T-helper 2 cell treated with Interferon-gamma antibody and Interleukin-4, amounts not matched to agents 5 μg/mL and 100 μg/mL, for 36 hours (primary cell): Measurements from ENCODE around the gene SLC17A4.
"Not testable (repeated sequence)": the region's sequence is repeated elsewhere in the genome, so short reads cannot be mapped to it uniquely, and the experiment has no call there.

ENCODE experiments used
- DNase-seq: peaks from one replicate; pipeline ENCODE4 v3.0.0; 2021; ENCODE audit warnings: low spot score
- H3K27ac Mint-ChIP-seq: one replicate; pipeline ENCODE4 v1.8.0; 2021; ENCODE audit warnings: mild to moderate bottlenecking, mixed read lengths
- H3K27me3 Mint-ChIP-seq: one replicate; pipeline ENCODE4 v1.8.0; 2021; ENCODE audit warnings: low read depth, mixed read lengths
- H3K36me3 Mint-ChIP-seq: one replicate; pipeline ENCODE4 v1.8.0; 2021; ENCODE audit warnings: low read depth, mixed read lengths
- H3K4me1 Mint-ChIP-seq: one replicate; pipeline ENCODE4 v1.8.0; 2021; ENCODE audit warnings: low read depth, mixed read lengths
- H3K4me3 Mint-ChIP-seq: one replicate; pipeline ENCODE4 v1.8.0; 2022; ENCODE audit warnings: mild to moderate bottlenecking, moderate library complexity, mixed read lengths
- H3K9me3 Mint-ChIP-seq: one replicate; pipeline ENCODE4 v1.8.0; 2021; ENCODE audit warnings: mixed read lengths

Gene SLC17A4

DNA sequence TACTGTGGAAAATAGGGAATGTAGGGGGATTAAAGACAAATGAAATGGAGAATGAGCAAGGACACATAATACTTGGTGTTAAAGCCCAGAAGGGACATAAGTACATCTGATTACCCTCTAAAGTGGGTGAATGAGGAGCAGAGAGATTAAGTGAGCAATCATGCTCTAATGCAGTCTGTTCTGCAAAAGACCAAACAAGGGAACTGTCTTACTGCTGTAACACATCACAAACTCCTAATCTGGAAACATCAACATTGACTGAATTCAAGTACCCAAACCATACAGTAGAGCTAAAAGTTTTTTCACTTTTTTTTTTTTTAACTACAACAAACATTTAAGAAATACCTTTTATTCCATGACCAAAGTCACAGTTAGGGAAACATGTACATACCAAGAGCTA, 19.3 kb upstream of the SLC17A4 start:
- Mint-ChIP-seq H3K36me3 (no peaks in the 10 kb centered on the region), H3K4me1 (no peaks in the 10 kb centered on the region), H3K27ac (no peak overlapping the region), H3K27me3 (peaks cover 33% of the 10 kb centered on the region), H3K4me3 (no peak overlapping the region), H3K9me3 (peaks cover 15% of the 10 kb centered on the region)
- DNase-seq = no peak

DNA sequence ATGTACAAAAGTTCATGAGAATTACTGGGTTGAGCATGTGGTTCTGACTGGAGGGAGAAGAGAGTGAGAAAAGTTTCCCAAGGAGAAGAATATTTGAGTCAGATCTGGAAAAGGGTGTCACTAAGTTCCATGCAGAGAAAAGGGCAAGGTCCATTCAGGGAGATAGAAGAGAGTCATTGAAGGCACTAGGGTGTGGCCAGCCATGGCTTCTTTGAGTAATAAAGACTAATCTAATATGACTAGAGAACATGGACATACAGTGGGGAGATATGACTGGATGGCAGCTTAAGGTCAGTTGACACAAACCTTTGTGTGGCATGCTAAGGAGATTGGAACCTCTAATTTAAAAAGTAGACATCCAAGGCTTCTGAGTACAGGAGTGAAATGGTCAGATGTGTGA, 10.7 kb upstream of the SLC17A4 start:
- peaks cover 4% of the 10 kb centered on the region for H3K27me3 Mint-ChIP-seq
- no peak overlapping the region for H3K4me3 Mint-ChIP-seq
- DNase-seq = no peak
- H3K4me1 Mint-ChIP-seq = no peaks in the 10 kb centered on the region
- no peaks in the 10 kb centered on the region for H3K9me3 Mint-ChIP-seq
- no peaks in the 10 kb centered on the region for H3K36me3 Mint-ChIP-seq
- H3K27ac Mint-ChIP-seq = no peak overlapping the region

DNA sequence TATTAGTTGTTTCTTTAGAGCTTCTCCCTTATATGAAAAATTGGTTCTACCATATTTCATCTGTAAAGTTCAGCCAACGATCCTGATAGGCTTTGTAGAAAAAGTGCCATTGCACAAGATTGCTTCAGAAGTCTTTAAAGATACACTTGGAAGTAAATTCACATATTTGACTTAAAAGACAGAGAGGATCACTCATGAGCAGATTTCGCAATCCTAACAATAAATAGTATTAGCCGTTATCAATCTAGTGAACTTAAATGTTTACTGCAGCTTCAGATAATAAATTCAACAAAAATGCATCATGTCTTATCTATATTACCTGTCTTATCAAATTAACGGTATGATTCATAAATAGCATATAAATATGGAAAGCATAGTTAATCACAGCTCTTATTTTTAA, 8.7 kb upstream of the SLC17A4 start:
- no peaks in the 10 kb centered on the region for H3K9me3 Mint-ChIP-seq
- no peaks in the 10 kb centered on the region for H3K36me3 Mint-ChIP-seq
- no peaks in the 10 kb centered on the region for H3K27me3 Mint-ChIP-seq
- H3K4me1 Mint-ChIP-seq = no peaks in the 10 kb centered on the region
- DNase-seq = no peak
- no peak overlapping the region for H3K4me3 Mint-ChIP-seq
- H3K27ac Mint-ChIP-seq = no peak overlapping the region

DNA sequence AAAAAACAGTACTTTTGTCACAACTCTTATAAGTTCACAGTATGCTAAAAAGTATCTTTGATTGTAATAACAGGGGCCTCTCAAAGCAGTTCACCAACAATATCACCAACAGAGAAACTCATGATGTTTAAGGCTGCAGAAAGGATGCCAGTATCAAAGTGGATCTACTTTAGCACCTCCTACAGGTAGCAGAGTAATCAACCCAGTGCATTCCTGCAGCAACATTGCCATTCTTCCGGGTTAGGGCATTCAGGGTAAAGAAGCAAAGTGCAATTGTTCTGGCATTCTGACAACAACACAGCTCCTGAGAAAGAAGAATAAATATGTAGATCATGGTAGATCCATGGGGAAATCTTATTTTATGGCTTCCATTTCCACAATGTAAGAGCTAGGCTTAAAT, 7.6 kb upstream of the SLC17A4 start:
- Mint-ChIP-seq H3K27ac (no peak overlapping the region), H3K36me3 (no peaks in the 10 kb centered on the region), H3K9me3 (no peaks in the 10 kb centered on the region), H3K4me3 (no peak overlapping the region), H3K27me3 (no peaks in the 10 kb centered on the region), H3K4me1 (no peaks in the 10 kb centered on the region)
- no peak for DNase-seq

DNA sequence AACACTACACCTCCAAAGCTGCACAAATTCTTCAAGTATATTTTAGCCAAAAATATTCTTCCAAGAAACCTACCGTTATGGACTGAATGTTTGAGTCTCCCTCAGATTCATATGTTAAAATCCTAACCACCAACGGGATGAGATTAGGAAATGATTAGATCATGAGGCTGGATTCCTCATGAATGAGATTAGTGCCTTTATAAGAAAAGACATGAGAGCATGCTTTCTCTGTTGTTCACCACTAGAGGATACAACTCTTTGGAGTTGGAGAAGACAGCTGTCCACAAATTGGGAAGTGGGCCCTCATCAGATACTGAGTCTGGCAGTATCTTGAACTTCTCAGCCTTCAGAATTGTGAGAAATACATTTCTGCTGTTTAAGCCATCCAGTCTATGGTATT, 7.1 kb upstream of the SLC17A4 start:
- no peaks in the 10 kb centered on the region for H3K36me3 Mint-ChIP-seq
- DNase-seq = no peak
- H3K27me3 Mint-ChIP-seq = no peaks in the 10 kb centered on the region
- no peaks in the 10 kb centered on the region for H3K9me3 Mint-ChIP-seq
- no peak overlapping the region for H3K27ac Mint-ChIP-seq
- H3K4me3 Mint-ChIP-seq = no peak overlapping the region
- H3K4me1 Mint-ChIP-seq = no peaks in the 10 kb centered on the region

DNA sequence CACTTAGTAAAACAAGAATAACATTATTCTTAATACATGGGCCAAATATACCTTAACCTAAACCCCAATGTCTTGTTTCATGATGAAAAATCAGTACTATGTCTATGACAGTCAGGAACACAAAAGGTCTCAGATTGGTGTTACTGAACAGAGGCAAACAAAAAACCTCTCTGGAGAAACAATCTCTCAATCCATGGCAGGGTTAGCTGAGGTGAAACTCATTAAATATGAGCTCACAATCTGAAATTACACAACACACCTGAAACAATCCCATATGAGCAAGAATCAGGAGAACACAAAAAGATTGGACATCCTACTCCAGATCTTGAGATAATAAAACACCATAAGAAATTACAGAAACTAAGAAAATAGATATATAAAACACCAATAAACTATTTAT, 6.5 kb upstream of the SLC17A4 start:
- Mint-ChIP-seq H3K27ac (no peak overlapping the region), H3K4me1 (no peaks in the 10 kb centered on the region), H3K27me3 (no peaks in the 10 kb centered on the region), H3K36me3 (no peaks in the 10 kb centered on the region), H3K9me3 (no peaks in the 10 kb centered on the region), H3K4me3 (no peak overlapping the region)
- no peak for DNase-seq

DNA sequence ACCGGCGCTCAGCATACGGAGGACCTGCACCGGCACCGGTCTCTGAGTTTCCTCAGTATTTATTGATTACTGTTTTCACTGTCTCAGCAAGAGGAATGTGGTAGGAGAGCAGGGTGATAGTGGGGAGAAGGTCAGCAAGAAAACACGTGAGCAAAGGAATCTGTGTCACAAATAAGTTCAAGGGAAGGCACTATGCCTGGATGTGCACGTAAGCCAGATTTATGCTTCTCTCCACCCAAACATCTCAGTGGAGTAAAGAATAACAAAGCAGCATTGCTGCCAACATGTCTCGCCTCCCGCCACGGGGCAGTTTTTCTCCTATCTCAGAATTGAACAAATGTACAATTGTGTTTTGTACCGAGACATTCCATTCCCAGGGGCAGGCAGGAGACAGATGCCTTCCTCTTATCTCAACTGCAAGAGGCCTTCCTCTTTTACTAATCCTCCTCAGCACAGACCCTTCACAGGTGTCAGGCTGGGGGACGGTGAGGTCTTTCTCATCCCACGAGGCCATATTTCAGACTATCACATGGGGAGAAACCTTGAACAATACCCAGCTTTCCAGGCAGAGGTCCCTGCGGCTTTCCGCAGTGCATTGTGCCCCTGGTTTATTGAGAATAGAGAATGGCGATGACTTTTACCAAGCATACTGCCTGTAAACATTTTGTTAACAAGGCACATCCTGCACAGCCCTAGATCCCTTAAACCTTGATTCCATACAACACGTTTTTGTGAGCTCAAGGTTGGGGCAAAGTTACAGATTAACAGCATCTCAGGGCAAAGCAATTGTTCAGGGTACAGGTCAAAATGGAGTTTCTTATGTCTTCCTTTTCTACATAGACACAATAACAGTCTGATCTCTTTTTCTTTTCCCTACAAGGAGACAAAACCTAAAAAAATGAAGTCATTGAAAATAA, 5.7 kb upstream of the SLC17A4 start:
- H3K4me1 Mint-ChIP-seq = not testable (repeated sequence)

DNA sequence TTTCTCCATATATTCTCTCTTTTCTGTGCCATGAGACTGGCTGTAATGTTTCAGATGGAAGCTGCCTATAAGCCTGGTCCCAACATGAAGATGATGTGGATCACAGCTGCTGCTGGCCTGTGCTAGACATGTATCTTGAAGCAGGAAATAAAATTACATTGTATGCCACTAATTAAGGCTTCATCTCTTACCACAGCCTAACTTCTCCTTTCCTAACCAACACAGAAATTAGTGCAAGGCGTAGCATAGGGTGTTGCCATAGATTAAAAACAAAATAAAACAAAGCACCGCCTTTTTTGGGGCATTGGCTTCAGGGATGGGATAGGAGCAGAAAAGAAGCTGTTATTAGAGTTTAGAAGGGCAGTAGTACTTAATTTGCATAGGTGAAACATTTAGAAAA, 4.7 kb upstream of the SLC17A4 start:
- no peak overlapping the region for H3K27ac Mint-ChIP-seq
- no peaks in the 10 kb centered on the region for H3K36me3 Mint-ChIP-seq
- no peaks in the 10 kb centered on the region for H3K4me1 Mint-ChIP-seq
- H3K27me3 Mint-ChIP-seq = no peaks in the 10 kb centered on the region
- no peaks in the 10 kb centered on the region for H3K9me3 Mint-ChIP-seq
- H3K4me3 Mint-ChIP-seq = no peak overlapping the region
- DNase-seq = no peak

More for the DNA sequence above, 5.7 kb upstream of the SLC17A4 start:
- H3K27me3 Mint-ChIP-seq, H3K36me3 Mint-ChIP-seq, H3K4me3 Mint-ChIP-seq, H3K27ac Mint-ChIP-seq, DNase-seq, H3K9me3 Mint-ChIP-seq: not testable (repeated sequence)

DNA sequence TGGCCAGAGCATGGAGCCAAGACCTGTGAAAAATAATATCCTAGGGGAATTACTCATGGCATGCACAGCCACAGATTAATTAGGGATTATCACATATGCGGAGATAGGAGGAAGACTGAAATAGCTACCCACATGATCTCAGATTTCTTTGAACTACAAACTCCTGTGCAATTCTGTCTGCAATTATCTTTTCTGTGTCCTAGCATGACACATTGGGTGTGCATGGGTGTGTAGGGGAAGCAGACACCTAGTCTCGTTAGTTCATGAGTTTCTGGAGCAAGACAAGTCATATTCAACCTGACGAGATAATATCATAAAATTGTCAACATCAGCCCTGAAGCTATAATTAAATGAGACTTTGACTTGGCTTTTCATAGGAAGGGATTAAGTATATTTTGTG, 3.6 kb upstream of the SLC17A4 start:
- H3K4me3 Mint-ChIP-seq = no peak overlapping the region
- DNase-seq = no peak
- H3K27me3 Mint-ChIP-seq = no peaks in the 10 kb centered on the region
- H3K4me1 Mint-ChIP-seq = no peaks in the 10 kb centered on the region
- H3K36me3 Mint-ChIP-seq = no peaks in the 10 kb centered on the region
- H3K27ac Mint-ChIP-seq = no peak overlapping the region
- no peaks in the 10 kb centered on the region for H3K9me3 Mint-ChIP-seq

DNA sequence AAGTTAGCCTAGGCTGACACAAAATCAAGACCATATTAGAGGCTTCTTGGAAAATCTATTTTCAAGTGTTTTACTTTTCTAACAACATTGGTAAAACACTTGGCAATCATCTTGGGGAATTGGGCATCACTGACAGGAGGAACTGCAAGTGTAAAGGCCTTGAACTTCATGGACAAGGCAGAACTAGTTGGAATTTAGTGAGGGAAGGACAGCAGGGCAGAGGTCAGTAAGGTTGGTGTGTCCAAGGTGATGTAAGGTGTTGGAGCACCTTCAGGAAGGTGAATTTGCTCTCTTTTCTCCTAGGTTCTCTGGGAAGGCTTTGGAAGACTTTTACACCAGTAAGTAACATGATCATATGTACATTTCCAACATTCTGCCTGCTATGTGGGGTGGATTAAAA, 1.5 kb upstream of the SLC17A4 start:
- Mint-ChIP-seq H3K9me3 (no peaks in the 10 kb centered on the region), H3K27ac (no peak overlapping the region), H3K4me1 (no peaks in the 10 kb centered on the region), H3K4me3 (no peak overlapping the region), H3K36me3 (no peaks in the 10 kb centered on the region), H3K27me3 (no peaks in the 10 kb centered on the region)
- no peak for DNase-seq

DNA sequence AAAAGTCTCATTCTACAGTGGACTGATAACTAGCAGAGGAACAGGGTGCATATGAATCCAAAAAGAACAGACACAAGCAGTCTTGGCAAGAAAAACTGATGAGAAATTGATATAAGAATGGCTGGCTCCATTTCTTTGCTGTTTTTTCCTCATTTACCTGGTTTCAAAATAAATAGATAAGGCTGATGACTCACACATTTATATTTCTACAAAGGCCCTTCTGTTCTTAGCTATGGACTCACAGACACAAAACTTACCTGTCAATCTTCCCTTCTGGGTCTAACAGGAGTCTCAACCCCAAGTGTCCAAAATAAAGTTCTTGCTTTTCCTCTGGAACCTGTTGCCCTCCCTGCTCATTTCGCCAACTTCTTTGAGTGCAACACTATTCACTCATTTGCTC, 941 bp downstream of the SLC17A4 start:
- Mint-ChIP-seq H3K9me3 (no peaks in the 10 kb centered on the region), H3K27me3 (peaks cover 8% of the 10 kb centered on the region), H3K4me1 (no peaks in the 10 kb centered on the region), H3K27ac (no peak overlapping the region), H3K36me3 (no peaks in the 10 kb centered on the region), H3K4me3 (no peak overlapping the region)
- no peak for DNase-seq

DNA sequence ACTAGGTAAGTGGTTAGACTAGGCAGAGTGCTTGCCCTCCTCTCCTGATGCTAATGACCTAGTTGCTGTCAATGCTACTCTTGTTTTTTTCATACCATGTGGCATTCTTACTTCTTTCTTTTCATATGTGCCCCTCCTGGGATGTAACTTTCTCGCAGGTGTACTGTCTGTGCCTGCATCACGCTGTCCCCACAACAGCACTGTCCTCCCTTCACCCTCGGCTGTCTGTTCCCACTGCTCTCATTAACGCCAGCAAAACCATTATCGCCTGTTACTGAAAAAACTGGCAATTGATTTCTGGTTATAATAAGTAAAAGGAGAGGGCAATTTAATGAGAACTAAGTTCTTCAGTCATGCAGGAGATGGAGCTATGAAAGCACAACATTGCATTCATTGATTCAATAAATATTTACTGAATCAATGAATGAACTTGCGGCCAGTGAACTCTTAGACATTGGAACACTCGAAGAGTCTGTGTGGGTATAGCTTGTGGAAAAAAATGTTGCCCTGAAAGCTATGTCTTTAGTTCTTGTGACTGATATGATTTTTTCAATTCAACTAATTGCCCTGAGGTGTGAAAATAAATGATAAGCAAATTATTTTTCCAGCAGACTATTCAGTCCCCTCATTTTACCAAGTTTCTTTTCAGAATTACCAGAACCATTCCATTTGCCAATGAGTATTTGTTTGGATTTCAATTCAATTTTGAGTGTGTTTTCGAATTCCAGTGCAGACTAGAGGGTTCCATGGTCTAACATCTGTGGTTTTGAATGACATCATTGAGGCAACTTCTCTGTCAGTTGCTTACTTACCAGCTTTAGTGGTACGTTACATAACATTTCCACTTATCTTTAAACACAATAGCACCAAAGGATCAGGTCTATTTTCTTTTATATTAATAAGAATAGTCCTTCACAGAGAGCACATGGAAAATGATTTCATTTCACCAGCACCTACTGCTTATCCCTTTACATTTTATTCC, 2.1 kb downstream of the SLC17A4 start:
- Mint-ChIP-seq H3K27me3 (peaks cover 9% of the 10 kb centered on the region), H3K4me1 (no peaks in the 10 kb centered on the region), H3K36me3 (no peaks in the 10 kb centered on the region), H3K4me3 (no peak overlapping the region), H3K9me3 (no peaks in the 10 kb centered on the region), H3K27ac (no peak overlapping the region)
- no peak for DNase-seq

DNA sequence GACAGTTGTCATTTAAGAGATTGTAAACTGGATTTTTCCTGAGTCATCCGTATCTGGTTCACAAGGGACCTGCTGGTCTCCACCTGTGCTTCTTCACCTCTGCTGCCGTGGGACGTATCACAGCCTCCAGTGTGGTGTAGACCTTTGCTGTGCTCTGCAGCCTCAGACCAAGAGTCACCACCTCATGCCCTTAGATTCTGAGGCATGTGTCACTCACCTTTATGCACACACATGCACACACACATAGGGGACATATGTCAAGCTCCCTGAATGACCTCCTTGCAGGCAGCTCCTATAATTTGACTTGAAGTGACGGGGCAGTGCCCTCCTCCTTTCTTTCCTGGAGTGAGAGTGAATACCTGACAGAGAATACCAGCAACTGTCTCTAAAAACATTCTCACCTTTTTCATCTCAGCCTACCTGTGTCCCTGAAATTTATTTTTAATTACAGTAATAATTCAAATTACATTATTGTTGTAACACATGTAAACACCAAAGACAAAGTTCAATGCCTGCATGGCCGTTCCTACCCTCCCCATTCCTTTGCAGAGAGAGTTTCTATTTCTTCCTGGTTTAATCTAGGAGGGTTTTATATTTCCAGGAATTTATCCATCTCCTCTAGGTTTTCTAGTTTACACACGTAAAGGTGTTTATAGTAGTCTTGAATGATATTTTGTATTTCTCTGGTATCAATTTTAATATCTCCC, 3.5 kb downstream of the SLC17A4 start:
- Mint-ChIP-seq H3K4me3 (no peak overlapping the region), H3K27me3 (peaks cover 9% of the 10 kb centered on the region)

DNA sequence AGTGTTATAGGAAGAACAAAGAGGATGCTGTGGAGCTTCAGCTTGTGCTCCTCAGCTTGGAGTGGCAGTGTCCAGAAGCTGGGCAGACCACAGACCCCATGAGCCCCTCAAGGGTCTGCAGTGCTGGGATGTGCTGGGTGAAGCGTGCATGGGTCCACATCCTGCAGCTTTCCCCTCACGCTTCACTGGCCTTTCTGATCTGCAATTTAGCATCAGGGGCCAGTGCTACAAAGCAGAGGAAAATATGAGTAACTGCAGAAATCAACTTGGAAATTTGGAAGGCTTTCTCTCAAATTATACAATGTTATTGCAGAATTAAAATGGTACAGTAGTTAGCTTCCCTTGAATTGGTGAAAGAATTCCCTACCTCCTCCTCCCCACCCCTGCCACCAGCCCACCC, 10.1 kb downstream of the SLC17A4 start:
- no peaks in the 10 kb centered on the region for H3K36me3 Mint-ChIP-seq

More for the DNA sequence above, 3.5 kb downstream of the SLC17A4 start:
- H3K4me1 Mint-ChIP-seq = no peaks in the 10 kb centered on the region
- no peak overlapping the region for H3K27ac Mint-ChIP-seq
- H3K36me3 Mint-ChIP-seq = no peaks in the 10 kb centered on the region
- no peaks in the 10 kb centered on the region for H3K9me3 Mint-ChIP-seq
- no peak for DNase-seq

More for the DNA sequence above, 10.1 kb downstream of the SLC17A4 start:
- DNase-seq = no peak
- Mint-ChIP-seq H3K27ac (no peak overlapping the region), H3K27me3 (peaks cover 7% of the 10 kb centered on the region), H3K4me3 (no peak overlapping the region), H3K9me3 (no peaks in the 10 kb centered on the region), H3K4me1 (no peaks in the 10 kb centered on the region)
